ENCODE measurements around the gene RIMS1.

GRCh38 chr6:72283571-72283970 is 397.2 kb downstream of the RIMS1 start:
- TF ChIP-seq CTCF (IDR thresholded peaks at IDR 0.05) (no peak), POLR2A (IDR thresholded peaks at IDR 0.05) (no peak)
